Tibial nerve (tissue), 3 donors: ENCODE results near the gene TOR1AIP1.

Source experiments
- CTCF ChIP-seq, 5 experiments: fragments of 200-600 bp in 3 of 5; fragments of 450-650 bp in 2 of 5; sonication (generic) in 3 of 5; IDR thresholded peaks; one replicate each; pipeline ENCODE4 v1.5.1; 2016 to 2019; ENCODE audit warnings: antibody characterized with exemption in 5 of 5, mild to moderate bottlenecking in 3 of 5, moderate library complexity in 2 of 5
- POLR2A ChIP-seq, 2 donors: fragments of 450-650 bp; IDR thresholded peaks; one replicate each; pipeline ENCODE4 v1.6.1; 2017; ENCODE audit warnings: antibody characterized with exemption in 2 of 2, mild to moderate bottlenecking in 2 of 2, moderate library complexity in 2 of 2

DNA sequence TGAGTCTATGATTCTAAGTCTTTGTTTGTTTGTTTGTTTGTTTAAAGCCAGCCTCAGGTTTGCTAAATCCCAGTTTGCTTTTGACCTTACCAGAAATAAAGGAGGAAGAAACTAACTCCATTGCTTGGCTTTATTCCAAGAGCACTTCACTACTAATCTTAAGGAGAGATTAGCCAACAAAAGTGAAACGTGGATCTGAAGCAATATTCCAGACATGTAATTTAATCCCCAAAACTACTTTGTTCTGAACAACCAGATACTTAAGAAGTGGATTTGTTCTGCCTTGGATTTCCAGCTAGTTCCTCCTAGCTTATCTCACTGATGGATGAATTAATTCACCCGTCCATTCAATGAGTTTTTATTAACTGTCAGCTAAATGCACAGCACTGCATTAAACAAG is 56.7 kb downstream of the TOR1AIP1 start:
- TF ChIP-seq CTCF (IDR thresholded peaks at IDR 0.05): no peak
- TF ChIP-seq POLR2A (IDR thresholded peaks at IDR 0.05): no peak
